IMR-90 (cell line): ENCODE data around the gene CCZ1B.

Experiments used
- BHLHE40 ChIP-seq: fragments of 150-350 bp; IDR thresholded peaks from 2 replicates; pipeline ENCODE4 v1.6.1; 2016; ENCODE audit warnings: mild to moderate bottlenecking, low read depth, low read length
- CTCF ChIP-seq: conservative IDR thresholded peaks from 2 replicates; pipeline ENCODE4 v1.5.1; 2012; ENCODE audit warnings: mild to moderate bottlenecking, low read depth, low read length, improper control_type of control experiment
- FOS ChIP-seq: fragments of 150-350 bp; IDR thresholded peaks from 2 replicates; pipeline ENCODE4 v1.6.1; 2016; ENCODE audit warnings: low read depth, low read length
- NFE2L2 ChIP-seq: fragments of 150-350 bp; IDR thresholded peaks from 2 replicates; pipeline ENCODE4 v1.6.1; 2016; ENCODE audit warnings: low read depth, mild to moderate bottlenecking, low read length
- POLR2A ChIP-seq: IDR thresholded peaks from 2 replicates; pipeline ENCODE4 v1.6.1; 2012; ENCODE audit warnings: mild to moderate bottlenecking, low read depth, low read length
- RAD21 ChIP-seq: IDR thresholded peaks from 2 replicates; pipeline ENCODE4 v1.6.1; 2012; ENCODE audit warnings: low read length, improper control_type of control experiment
- RCOR1 ChIP-seq: IDR thresholded peaks from 2 replicates; pipeline ENCODE4 v1.6.1; 2012; ENCODE audit warnings: mild to moderate bottlenecking, low read length, improper control_type of control experiment; ENCODE audit not compliant: insufficient replicate concordance
- RFX5 ChIP-seq: IDR thresholded peaks from 2 replicates; pipeline ENCODE4 v1.8.0; 2012; ENCODE audit warnings: low read depth, mild to moderate bottlenecking, low read length, moderate library complexity
- SMC3 ChIP-seq: fragments of 150-350 bp; IDR thresholded peaks from 2 replicates; pipeline ENCODE4 v1.6.1; 2016; ENCODE audit warnings: low read depth, mild to moderate bottlenecking, antibody characterized with exemption, low read length, moderate library complexity
- USF2 ChIP-seq: fragments of 150-350 bp; IDR thresholded peaks from 2 replicates; pipeline ENCODE4 v1.6.1; 2017; ENCODE audit warnings: mild to moderate bottlenecking, antibody characterized with exemption, low read length, low read depth

- TF ChIP-seq CTCF = no peak
- no peak for TF ChIP-seq RAD21
- TF ChIP-seq POLR2A = no peak
- TF ChIP-seq RFX5 = no peak
- TF ChIP-seq NFE2L2 = no peak
- TF ChIP-seq USF2 = no peak
- no peak for TF ChIP-seq RCOR1
- TF ChIP-seq BHLHE40 = no peak
- no peak for TF ChIP-seq FOS
- TF ChIP-seq SMC3 = no peak
These were observed 7.6 kb upstream of the CCZ1B start for GRCh38 chr7:6833636-6834035.
